ENCODE measurements around the gene EPG5. TPM values are rescaled to one million over a fixed set of nuclear protein-coding genes. Genes with fewer than 3 reads are reported as not detected.
"Not testable (repeated sequence)": the region's sequence is repeated elsewhere in the genome, so short reads cannot be mapped to it uniquely, and the experiment has no call there.

The EPG5 gene
- total RNA-seq, 1 donor from 2014 or later: 38.5 TPM

GRCh38 chr18:45825258-45826044 lies 141.7 kb downstream of the EPG5 start, which contains the start of gene SIGLEC15:
SIGLEC15 (plus strand) TSS chr18:45825675; CDS start chr18:45825729, 54 bp downstream.
- Histone ChIP-seq H3K27ac (no peak within 1 kb of the TSS), H3K27me3 (no peaks in the 10 kb centered on the region), H3K9me3 (no peaks in the 10 kb centered on the region), H3K4me1 (peaks cover 23% of the 10 kb centered on the region), H3K36me3 (no peaks in the 10 kb centered on the region), H3K4me3 (no peak within 1 kb of the TSS)
- DNase-seq (no peak), ATAC-seq (no peak)
- TF ChIP-seq CTCF (IDR thresholded peaks at IDR 0.05): no peak
- intact Hi-C loops (cut with DNase I): no loop called here

- Histone ChIP-seq H3K4me1 (no peaks in the 10 kb centered on the region), H3K9me3 (no peaks in the 10 kb centered on the region), H3K27me3 (no peaks in the 10 kb centered on the region), H3K27ac (no peak overlapping the region), H3K36me3 (no peaks in the 10 kb centered on the region), H3K4me3 (no peak overlapping the region)
- no peak for DNase-seq
- no peak for ATAC-seq
- no peak for TF ChIP-seq CTCF (IDR thresholded peaks at IDR 0.05)
- intact Hi-C loops (cut with DNase I): no loop called here
Measured at GRCh38 chr18:45821711-45822110, 145.4 kb downstream of the EPG5 start.

- intact Hi-C loops (cut with DNase I): no loop called here
- H3K27ac ChIP-seq: no peak overlapping the region
- H3K4me1 ChIP-seq: no peaks in the 10 kb centered on the region
- H3K27me3 ChIP-seq: no peaks in the 10 kb centered on the region
- ATAC-seq (no peak), DNase-seq (no peak)
- TF ChIP-seq CTCF (IDR thresholded peaks at IDR 0.05): no peak
- H3K36me3 ChIP-seq: no peaks in the 10 kb centered on the region
- no peaks in the 10 kb centered on the region for H3K9me3 ChIP-seq
- no peak overlapping the region for H3K4me3 ChIP-seq
Measured at GRCh38 chr18:45821026-45821425, 146.1 kb downstream of the EPG5 start.

GRCh38 chr18:45820106-45820745 lies 146.9 kb downstream of the EPG5 start:
- Histone ChIP-seq H3K27me3 (no peaks in the 10 kb centered on the region), H3K4me3 (no peak overlapping the region), H3K9me3 (no peaks in the 10 kb centered on the region), H3K4me1 (no peaks in the 10 kb centered on the region), H3K36me3 (no peaks in the 10 kb centered on the region), H3K27ac (no peak overlapping the region)
- ATAC-seq (peak; percentile 32), DNase-seq (no peak)
- intact Hi-C loops (cut with DNase I): no loop called here
- TF ChIP-seq CTCF (IDR thresholded peaks at IDR 0.05): no peak

GRCh38 chr18:45818765-45819164 lies 148.4 kb downstream of the EPG5 start:
- DNase-seq; ATAC-seq; H3K36me3 ChIP-seq; H3K4me3 ChIP-seq; H3K4me1 ChIP-seq; H3K27me3 ChIP-seq; H3K27ac ChIP-seq; H3K9me3 ChIP-seq; intact Hi-C loops (cut with DNase I): not testable (repeated sequence)

- no peak overlapping the region for H3K4me3 ChIP-seq
- H3K27ac ChIP-seq: no peak overlapping the region
- intact Hi-C loops (cut with DNase I): no loop called here
- no peaks in the 10 kb centered on the region for H3K36me3 ChIP-seq
- H3K9me3 ChIP-seq: no peaks in the 10 kb centered on the region
- H3K4me1 ChIP-seq: no peaks in the 10 kb centered on the region
- no peak for TF ChIP-seq CTCF (IDR thresholded peaks at IDR 0.05)
- no peaks in the 10 kb centered on the region for H3K27me3 ChIP-seq
- no peak for ATAC-seq
- no peak for DNase-seq
Measured at GRCh38 chr18:45817543-45817942, 149.6 kb downstream of the EPG5 start.

- H3K27me3 ChIP-seq; ATAC-seq; H3K4me1 ChIP-seq; H3K36me3 ChIP-seq; intact Hi-C loops (cut with DNase I); H3K4me3 ChIP-seq; DNase-seq; H3K27ac ChIP-seq; H3K9me3 ChIP-seq: not testable (repeated sequence)
Measured at GRCh38 chr18:45814733-45815132, 152.4 kb downstream of the EPG5 start.
